GM21528 (cell line): Measurements from ENCODE around the gene ARHGAP23.

Experiments
- ATAC-seq: cut with Tn5 transposase; IDR thresholded peaks from one replicate; pipeline ENCODE4 v1.9.1; 2021; ENCODE audit warnings: mild to moderate bottlenecking, moderate library complexity; ENCODE audit not compliant: unreplicated experiment, low FRiP score

The ARHGAP23 gene

DNA sequence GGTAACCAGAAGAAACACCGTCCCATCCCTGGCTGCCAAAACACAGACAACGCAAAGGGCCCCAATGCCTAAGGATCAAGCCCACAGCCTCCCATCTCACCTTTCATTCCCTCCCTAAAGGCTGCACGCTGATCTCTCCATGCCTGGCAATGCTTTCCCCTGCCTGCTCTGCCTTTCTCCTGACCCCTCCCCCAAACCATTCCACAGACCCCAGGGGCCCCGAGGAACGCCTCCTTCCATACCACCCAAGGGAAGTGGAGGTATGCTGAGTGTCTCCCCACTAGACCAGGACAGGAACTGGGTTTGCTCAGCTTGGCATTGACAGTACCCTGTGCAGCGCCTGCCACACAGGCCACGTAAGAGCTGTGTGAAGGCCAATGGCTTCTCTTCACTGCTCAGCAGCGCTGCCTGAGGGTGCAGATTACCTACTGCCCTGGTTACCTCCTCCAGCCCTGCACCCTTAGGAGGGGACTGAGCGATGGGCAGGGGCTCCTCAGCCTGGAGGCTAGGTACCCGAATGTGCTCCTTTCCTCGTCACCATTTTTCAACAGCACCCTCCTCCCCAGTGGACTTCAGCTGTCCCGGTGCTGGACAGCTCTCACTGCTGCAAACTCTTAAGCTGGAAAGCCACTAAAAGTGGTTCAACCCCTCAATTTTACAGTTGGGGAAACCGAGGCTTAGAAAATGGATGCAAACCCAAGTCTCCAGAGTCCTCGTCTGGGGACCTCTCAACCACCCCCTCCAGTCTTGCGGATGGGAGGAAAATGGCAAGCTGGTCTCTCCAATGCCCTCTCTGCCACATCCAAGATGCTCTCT lies 132.4 kb downstream of the ARHGAP23 start:
- ATAC-seq: no peak

DNA sequence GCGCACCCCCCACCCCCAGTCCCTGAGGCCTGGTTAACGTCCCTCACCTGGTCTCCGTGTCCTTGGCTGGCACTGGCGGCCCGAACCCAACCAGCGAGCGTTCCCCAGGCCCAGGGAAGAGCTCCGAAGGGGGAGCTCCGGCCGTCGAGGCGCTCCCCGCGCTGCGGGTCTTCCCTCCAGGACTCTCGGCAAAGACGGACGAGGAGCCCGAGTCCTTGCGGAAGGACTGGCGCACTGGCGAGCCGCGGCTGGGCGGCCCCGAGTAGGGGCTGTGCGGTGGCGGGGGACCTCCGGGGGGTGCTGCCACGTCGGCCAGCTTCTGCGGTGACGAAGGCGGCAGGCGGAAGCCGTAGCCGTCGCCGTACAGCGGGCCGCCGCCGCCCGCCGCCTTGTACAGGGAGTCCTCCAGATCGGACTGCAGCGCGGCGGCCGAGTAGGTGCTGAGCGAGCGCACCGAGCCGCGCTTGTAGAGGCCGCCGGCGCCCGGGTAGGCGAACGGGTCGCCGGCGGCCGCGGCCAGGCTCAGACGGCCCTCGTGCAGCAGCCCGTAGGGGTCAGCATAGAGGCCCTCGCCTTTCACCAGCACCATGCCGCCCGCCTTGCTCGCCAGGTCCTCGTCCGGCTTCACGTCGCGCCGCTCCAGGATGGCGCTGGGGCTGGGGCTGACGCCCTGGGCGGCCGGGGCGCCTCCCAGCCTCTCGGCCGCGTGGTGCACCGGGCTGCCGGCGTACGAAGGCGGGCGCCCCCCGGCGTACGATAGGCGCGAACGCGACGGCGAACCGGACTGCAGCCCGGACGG lies 133.4 kb downstream of the ARHGAP23 start:
- ATAC-seq: no peak
